GM12873 (cell line): ENCODE results near the gene LPAR6.

ENCODE experiments used
- TF ChIP-seq, protein P1 (sequence below): IDR thresholded peaks from 2 replicates; pipeline ENCODE4 v1.5.1; 2012; ENCODE audit warnings: low read depth, mild to moderate bottlenecking, moderate library complexity, low read length, control low read depth; ENCODE audit not compliant: insufficient read depth; ENCODE audit errors: missing control alignments

The LPAR6 gene

GRCh38 chr13:48429036-48429435 is 16.1 kb upstream of the LPAR6 start:
- TF ChIP-seq, protein P1, sequence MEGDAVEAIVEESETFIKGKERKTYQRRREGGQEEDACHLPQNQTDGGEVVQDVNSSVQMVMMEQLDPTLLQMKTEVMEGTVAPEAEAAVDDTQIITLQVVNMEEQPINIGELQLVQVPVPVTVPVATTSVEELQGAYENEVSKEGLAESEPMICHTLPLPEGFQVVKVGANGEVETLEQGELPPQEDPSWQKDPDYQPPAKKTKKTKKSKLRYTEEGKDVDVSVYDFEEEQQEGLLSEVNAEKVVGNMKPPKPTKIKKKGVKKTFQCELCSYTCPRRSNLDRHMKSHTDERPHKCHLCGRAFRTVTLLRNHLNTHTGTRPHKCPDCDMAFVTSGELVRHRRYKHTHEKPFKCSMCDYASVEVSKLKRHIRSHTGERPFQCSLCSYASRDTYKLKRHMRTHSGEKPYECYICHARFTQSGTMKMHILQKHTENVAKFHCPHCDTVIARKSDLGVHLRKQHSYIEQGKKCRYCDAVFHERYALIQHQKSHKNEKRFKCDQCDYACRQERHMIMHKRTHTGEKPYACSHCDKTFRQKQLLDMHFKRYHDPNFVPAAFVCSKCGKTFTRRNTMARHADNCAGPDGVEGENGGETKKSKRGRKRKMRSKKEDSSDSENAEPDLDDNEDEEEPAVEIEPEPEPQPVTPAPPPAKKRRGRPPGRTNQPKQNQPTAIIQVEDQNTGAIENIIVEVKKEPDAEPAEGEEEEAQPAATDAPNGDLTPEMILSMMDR: no peak

DNA sequence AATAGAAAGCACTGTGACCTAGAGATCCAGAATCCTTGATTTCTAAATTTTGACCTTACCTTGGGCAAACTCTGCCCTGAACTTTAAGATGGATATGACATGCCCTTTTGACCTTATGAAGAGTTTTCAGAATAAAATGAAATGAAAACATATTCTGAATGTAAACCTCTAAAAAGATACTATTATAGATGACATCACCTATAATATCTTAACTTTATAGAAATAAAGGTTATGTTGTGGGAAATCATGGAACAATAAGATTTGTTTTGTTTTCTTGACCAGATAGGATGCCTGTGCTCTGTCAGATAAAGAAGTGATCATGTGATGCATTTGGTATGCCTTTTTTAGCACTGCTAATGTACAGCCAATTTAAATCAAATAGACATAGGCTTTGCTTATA is 13.1 kb upstream of the LPAR6 start:
- TF ChIP-seq, protein P1: no peak

DNA sequence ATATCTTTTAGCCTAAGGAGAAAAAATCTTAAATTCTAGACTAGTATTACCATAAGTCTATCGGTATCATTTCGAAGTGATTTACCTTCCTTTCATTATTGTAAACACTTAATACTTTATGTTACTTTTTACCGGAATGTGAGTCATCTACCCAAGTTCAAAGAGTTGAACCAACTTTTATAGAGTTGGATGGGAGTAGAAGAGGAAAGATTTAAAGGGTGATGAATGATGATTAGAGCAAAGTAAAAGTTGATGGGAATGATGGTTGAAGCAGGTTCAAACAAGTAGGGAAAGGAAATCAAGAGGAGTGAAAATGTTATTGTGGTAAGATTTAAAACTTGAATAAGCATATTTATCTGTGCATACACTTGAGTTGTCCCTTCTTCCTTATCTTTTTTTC is 11.3 kb upstream of the LPAR6 start:
- TF ChIP-seq, protein P1: no peak

- TF ChIP-seq, protein P1: no peak
Measured at GRCh38 chr13:48415516-48415915, 2.6 kb upstream of the LPAR6 start.

DNA sequence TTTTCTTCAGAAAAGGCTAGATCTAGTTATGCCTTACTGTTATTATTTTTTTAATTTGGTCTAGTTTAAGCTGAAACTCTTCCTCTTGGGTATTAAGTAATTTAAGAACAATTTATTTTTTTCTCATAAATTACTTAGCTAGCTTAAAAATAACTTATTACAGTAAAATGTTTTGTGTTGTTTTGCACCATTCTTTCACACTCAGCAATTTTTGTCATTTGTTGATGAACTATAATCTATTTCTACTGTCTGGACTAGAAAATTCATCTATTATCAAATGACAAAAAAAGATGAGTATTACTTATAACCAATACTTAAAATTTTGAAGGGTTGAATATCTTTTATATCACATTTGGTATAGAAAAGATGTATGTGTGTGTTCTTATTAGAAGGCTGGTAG is 1.6 kb upstream of the LPAR6 start:
- TF ChIP-seq, protein P1: no peak

- TF ChIP-seq, protein P1: no peak
Measured at GRCh38 chr13:48411841-48412531, 927 bp downstream of the LPAR6 start.

- TF ChIP-seq, protein P1: no peak
Measured at GRCh38 chr13:48411147-48411794, 1.6 kb downstream of the LPAR6 start.
